ENCODE measurements around the gene TRPT1. TPM values are rescaled to one million over a fixed set of nuclear protein-coding genes. Genes with fewer than 3 reads are reported as not detected.

The TRPT1 gene
- total RNA-seq, 2 donors from 2014 or later: 58.5 to 74.6 TPM

DNA sequence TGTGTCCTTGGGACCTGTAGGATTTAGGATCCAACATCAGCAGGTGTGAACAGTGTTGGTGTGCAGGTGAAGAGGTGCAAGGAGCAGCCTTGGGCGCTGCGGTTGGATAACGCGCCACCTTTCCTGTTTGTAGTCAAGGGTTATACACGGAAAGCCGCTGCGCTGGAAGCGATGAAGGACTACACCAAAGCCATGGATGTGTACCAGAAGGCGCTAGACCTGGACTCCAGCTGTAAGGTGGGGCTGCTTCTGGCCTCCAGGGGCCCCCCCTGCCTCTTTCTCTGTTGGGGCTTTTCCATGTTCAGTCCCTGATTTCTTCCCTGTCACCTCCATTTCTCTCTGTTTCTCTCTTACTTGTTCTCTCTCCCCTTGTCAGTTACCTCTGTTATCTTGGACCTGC is 23.0 kb downstream of the TRPT1 start:
- ATAC-seq (no peak), DNase-seq (no peak)
- intact Hi-C loops (cut with DNase I, micrococcal nuclease): loop anchor here (10.0 kb wide), 2 partner anchors 82 to 102 kb away; partner anchors contain the start of genes BAD (in 1 of the 2), CATSPERZ (in 1 of the 2), ESRRA (in 1 of the 2) and GPR137 (in 1 of the 2)

DNA sequence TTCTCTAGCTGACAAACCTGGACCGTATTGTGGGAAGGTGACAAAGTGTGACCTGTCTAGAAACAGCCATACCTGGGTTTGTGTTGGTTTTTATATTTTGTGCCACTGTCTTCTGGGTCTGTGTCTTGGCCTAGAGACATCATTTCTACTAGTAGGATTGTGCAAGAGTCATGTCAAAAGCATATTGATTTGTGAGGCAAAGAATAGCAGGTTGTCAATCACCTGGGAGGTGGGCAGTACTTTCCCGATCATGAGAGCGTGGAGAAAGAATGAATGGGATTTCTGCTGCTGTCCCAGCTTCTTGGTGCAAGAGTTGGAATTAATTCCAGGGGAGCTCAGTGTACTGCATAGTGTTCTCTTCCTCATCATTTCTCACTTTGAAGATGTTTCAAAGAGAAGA is 24.4 kb downstream of the TRPT1 start:
- ATAC-seq: no peak
- intact Hi-C loops (cut with DNase I, micrococcal nuclease): loop anchor here (10.0 kb wide), 2 partner anchors 83 to 103 kb away; partner anchors contain the start of genes BAD (in 1 of the 2), CATSPERZ (in 1 of the 2), ESRRA (in 1 of the 2) and GPR137 (in 1 of the 2)
- DNase-seq: no peak

DNA sequence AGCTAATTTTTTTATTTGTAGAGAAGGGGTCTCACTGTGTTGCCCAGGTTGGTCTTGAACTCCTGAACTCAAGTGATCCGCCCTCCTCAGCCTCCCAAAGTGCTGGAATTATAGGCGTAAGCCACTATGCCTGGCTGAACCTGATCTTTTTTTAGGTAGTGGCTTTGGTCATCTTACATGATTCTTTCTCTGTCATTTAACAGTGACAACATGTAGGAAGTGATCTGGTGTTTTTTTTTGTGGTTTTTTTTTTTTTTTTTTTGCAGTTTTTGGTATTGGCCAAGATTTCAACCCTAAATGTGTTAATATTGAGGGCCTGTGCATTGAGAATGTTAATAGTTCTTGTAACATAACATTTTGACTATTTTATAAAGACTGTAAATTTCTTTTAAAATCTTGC is 27.5 kb downstream of the TRPT1 start:
- DNase-seq (no peak), ATAC-seq (no peak)
- intact Hi-C loops (cut with DNase I, micrococcal nuclease): no loop called here

DNA sequence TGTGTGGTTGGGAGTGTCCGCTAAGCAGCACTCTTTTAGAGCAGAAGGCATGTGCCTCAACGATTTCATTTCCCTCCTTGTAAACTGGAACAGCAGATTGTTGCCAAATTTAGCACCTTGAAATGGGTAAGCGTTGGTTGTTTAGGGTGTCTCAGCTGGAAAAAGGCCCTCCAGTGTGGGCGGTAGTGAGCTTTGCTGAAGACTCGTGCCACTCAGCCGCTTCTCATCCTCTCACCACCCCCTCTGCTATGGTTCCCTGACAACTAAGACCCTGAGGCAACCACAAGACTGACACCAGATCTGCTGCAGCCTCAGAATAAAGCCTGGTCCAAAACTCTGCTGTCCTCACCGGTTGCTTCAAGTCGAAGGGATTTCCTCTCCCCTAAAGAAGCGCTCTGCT is 29.4 kb downstream of the TRPT1 start:
- intact Hi-C loops (cut with DNase I, micrococcal nuclease): no loop called here

DNA sequence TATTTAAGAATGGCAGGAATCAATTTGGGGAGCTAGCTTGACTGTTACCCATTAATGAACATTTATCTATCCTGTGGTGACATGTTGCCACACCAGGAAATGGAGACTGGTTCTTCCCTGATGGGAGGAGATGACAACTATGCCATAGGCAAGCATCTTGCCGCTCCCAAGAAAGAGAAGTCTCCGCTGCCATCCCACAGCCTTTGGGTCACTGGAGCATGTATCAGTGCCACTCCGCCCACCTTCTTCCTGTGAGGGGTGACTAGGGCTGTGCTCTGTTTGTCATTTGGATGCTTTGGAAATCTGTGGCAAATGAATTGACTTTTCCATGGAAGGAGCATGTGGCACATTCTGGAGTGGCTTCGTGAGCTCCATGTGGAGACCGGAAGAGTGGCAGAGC is 33.6 kb downstream of the TRPT1 start:
- intact Hi-C loops (cut with DNase I, micrococcal nuclease): no loop called here
- DNase-seq: no peak
- ATAC-seq: no peak

More for the DNA sequence above, 29.4 kb downstream of the TRPT1 start:
- DNase-seq (no peak), ATAC-seq (no peak)

DNA sequence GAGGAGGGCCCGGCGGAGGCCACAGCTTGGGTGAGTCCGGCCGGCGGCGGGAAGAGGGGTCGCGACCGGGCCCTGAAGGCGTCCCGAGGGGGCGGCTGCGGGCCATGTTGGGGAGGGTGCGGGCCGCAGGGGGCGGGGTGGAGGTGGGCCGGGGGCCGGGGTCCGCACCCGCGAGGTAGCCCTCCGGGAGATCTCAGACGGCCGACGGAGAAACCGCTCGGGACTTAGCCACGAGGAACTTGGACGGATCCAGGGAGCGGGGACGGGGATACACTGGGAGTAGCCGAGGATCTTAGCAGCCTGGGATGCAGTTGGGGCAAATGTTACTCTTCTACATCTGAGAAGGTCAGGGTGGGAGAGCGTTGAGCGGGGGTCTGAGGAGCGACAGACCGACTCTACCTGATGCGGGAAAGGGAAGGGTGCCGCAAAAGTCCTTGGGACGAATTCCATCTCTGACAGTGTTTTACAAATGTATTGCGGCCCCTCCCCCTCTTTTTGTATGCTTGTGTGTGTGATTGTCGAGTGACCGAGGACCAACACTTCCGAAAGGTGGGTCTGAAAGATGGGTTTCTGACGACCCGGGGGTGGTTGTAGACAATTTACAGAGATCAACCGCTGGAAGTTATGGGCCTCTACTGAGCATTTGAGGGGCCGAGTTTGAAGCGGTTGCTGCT is 39.4 kb downstream of the TRPT1 start:
- intact Hi-C loops (cut with DNase I, micrococcal nuclease): no loop called here
- DNase-seq (no peak), ATAC-seq (no peak)

DNA sequence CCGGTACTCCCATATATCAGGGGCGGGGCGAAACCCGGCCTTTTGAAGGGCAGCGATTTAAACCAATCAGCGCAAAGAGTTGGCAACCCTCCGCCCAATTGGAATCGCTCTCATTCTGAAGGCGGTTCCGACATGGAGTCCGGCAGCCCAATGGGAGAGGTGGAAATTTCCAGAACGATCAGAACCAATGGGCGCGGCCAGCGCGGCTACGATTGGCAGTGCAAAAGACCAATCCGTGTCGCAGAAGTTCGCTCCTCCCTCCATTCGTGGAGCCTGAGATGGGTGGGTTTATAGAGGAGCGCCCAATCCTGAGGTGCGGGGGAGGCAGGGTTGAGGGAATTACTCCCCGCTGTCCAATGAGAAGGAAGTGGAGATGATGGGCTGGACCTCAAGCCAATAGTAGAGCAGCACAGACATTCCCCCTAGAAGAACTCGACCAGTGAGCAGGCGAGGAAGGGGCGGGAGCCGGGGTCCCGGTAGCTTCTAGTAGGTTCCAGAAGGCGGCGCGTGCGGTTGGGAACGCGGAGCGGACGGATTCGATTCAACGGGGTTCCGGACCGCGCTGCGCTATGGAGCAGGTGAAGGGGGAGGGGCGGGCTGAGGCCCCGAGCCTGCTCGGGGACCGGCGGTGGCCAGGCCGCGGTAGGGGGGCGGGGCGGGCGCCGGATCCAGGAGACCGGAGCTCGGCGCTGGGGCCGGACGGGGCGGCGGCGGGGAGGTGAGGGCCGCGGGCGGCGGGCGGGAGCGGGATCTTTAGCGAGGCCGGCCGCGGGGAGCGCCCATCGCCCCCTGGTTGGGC is 40.1 kb downstream of the TRPT1 start, which contains the start of gene STIP1:
TSS of gene STIP1 (plus strand) at position 479 of the 799 bp plus-strand sequence. CDS start at position 570, 91 bp downstream.
- DNase-seq (peak; percentile 98 to 100), ATAC-seq (peak; percentile 77)
- intact Hi-C loops (cut with DNase I, micrococcal nuclease): no loop called here

DNA sequence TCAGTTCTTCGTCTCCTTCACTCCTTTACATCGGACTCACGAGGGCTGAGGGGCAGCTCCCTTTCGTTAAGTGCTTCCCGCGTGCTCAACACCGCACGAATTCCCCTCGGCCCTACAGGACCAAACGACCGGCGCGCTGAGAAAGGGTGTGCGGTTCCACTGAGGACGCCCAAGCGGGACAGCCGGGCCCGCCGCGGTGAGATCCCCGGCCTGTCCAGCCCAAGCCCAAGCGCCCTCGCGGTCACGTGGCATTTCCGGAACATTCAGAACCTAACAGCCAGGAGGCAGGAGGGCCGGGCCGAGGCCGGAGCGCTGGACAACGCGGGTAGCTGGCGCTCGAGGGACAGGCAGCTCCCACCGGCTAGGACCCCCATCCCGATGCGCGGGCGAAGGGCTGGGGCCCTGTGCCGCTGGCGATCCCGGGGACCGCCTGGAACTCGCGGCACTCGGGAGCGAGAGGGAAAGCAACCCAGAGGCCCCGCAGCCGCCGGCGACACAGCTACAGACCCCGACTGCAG is 40.8 kb downstream of the TRPT1 start:
- intact Hi-C loops (cut with DNase I, micrococcal nuclease): no loop called here
- peak; percentile 54 for ATAC-seq
- DNase-seq: peak; percentile 88 to 89

DNA sequence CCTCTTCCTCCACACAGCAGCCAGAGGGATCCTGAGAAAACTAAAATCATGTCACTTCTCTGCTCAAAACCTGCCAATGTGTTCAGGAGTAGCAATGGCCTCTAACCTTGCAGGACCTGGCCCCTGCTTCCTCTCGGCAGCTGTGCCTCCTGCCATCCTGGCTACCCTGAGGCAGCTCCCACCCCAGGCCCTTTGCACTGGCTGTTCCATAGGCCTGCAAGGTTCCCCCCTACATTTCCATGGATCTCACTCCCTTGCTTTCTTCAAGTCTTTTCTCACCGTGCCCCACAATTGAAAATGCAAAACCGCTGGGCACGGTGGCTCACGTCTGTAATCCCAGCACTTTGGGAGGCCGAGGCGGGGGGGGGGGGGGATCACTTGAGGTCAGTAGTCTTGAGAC is 42.1 kb downstream of the TRPT1 start:
- no peak for DNase-seq
- intact Hi-C loops (cut with DNase I, micrococcal nuclease): no loop called here
- no peak for ATAC-seq

DNA sequence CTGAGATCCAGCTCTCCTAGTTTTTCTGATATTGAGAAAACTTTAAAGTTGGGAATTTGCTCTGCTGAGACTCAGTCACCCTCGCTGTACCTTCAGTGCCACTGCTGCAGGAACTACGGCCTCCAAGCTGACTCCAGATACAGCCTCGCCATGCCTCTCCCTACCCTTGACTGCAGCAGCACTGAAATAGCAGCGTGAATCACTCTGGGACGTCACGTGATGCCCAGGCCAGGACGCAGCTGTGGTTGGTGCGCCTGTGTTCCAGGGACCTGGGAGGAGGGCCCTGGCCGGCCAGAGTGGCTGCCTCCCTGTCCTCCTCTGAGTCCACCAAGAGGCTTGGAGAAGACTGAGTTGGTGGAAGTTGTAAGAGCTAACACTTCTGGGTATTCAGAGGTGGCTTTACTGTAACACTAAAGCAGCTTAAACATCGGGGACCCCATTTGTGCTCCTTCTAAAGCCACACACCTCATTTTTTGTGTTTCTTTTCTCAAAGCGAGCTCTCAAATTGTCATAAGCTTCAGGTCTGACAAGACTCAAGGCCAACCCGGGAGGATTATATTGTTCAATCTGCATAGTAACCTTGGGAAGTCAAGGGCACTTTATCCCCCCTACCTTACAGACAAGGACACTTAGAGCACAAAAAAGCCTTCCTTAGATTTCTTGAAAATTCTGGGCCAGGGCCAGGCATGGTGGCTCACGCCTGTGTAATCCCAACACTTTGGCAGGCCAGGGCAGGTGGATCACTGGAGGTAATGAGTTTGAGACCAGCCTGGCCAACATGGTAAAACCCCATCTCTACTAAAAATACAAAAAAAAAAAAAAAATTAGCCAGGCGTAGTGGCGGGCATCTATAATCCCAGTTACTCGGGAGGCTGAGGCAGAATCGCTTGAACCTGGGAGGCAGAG is 44.2 kb downstream of the TRPT1 start:
- intact Hi-C loops (cut with DNase I, micrococcal nuclease): no loop called here

DNA sequence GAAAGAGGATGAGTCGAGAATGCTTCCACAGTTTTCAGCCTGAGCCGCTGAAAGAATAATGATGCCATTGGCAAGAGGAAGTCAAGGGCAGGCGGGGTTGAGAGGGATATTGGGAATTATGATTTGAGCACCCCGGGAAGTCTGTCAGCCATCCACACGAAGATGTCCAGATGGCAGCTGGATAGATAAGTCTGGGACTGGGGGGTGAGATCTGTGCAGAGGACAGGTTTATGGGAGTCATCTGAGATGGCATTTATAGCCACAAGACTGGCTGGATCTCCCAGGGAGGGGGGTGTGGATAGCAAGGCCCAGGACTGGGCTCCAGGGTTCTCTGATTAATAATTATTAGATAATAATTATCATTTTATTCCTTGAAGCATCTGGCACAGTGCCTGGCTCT is 45.1 kb downstream of the TRPT1 start:
- intact Hi-C loops (cut with DNase I, micrococcal nuclease): no loop called here
- no peak for ATAC-seq

More for the DNA sequence above, 44.2 kb downstream of the TRPT1 start:
- peak; percentile 60 for ATAC-seq
- DNase-seq: peak; percentile 91 to 96

DNA sequence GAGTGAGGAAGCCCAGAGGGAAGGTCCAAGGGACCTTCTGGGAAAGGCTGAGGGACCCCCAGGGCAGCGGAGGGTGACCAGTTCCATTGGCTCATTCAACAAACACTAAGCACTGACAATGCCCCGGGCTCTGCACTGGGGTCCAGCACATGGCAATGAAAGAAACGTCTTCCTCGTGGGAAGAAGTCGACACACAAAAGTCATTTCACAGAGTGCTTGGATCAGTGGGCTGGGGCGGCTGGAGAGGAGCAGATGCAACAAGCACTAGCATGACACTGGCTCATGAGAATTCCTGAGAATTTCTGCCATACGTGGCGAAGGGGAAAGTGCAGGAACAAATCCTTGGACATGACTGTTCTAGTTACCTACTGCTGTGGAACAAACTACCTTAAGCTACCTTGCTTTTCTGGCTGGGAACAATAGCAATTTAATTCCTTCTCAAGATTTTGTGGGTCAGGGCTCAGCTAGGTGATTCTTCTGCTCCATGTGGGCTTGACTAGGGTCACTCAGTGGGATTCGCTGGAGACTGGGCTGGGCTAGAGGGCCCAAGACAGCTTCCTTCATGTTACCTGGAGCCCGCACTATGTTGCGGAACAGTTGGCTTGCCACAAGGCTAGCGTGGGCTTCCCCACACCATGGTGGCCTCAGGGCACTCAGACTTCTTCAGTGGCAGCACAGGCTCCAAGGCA is 46.9 kb downstream of the TRPT1 start:
- ATAC-seq: no peak
- no peak for DNase-seq
- intact Hi-C loops (cut with DNase I, micrococcal nuclease): no loop called here

More for the DNA sequence above, 45.1 kb downstream of the TRPT1 start:
- no peak for DNase-seq

DNA sequence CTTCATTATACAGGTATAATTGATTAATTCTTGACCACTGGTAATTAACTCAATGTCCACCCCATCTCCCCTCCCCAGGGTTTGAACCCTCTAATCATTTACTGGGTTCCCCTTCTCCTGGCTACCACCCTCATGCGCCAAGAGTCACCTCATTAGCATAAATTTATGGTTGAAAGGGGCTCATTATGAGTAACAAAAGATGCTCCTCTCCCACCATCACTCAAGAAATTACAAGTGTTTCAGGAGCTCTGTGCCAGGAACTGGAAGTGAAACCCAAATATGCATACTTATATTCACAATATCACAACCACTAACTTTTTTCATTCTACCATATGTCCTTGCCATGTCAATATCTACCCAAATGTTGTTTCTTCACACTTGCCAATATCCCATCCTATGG is 47.8 kb downstream of the TRPT1 start:
- ATAC-seq: no peak
- no peak for DNase-seq
- intact Hi-C loops (cut with DNase I, micrococcal nuclease): no loop called here

DNA sequence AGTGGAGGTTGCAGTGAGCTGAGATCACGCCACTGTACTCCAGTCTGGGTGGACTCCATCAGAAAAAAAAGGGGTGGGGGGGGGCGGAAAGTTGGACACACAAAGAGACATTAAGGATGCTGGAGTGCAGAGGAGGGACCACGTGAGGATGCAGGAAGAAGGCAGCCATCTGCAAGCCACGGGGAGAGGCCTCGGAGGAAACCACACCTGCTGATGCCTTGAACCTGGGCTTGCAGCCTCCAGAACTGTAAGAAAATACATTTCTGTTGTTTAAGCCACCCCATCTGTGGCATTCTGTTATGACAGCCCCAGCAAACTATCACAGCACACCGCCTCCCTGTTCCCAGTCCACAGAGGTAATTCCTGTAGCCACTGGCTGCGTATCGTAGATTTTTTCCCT is 49.2 kb downstream of the TRPT1 start:
- ATAC-seq (no peak), DNase-seq (no peak)
- intact Hi-C loops (cut with DNase I, micrococcal nuclease): no loop called here

Measured in left colon (tissue), 2 donors.